Renal cortex interstitium (tissue), 11 donors: ENCODE measurements around the gene YAP1. TPM values are rescaled to one million over a fixed set of nuclear protein-coding genes. Genes with fewer than 3 reads are reported as not detected.

Experiments
- DNase-seq, 11 donors: peaks; one replicate each; pipeline ENCODE4 v3.0.0-alpha.2; 2013; ENCODE audit warnings: low read depth in 9 of 11, low spot score in 4 of 11; ENCODE audit errors: extremely low read depth in 1 of 11
- polyA plus RNA-seq, 3 donors: library from polyadenylated mRNA; unstranded; fragments of 120-200 nt; gene quantifications; one replicate each; pipeline ENCODE4 v1.2.1, GENCODE V29; 2013; ENCODE audit not compliant: insufficient read length in 3 of 3

The YAP1 gene
- polyA plus RNA-seq, 3 donors = 186 to 206 (median 193) TPM

- no peak for DNase-seq
Measured at GRCh38 chr11:102280245-102280833, 170.1 kb downstream of the YAP1 start.

Other genes with a start within 250 kb of the YAP1 start
- 1 to 10 TPM; 3.8 to 7.3 (median 4.0) TPM for gene CEP126, start 195.4 kb upstream of the YAP1 start, polyA plus RNA-seq
- under 1 TPM in 1 of 3 donors, not detected in 2; 0.22 TPM for gene ANGPTL5, start 193.9 kb upstream of the YAP1 start, polyA plus RNA-seq
- 1 to 10 TPM; 4.6 to 6.5 (median 6.0) TPM for gene CFAP300, start 63.0 kb upstream of the YAP1 start, polyA plus RNA-seq
- gene BIRC3, start 207.0 kb downstream of the YAP1 start, polyA plus RNA-seq = 1 to 10 TPM in 2 of 3 donors, under 1 TPM in 1; 0.92 to 2.6 (median 1.1) TPM
- 10 to 100 TPM; 77.3 to 89.0 (median 78.1) TPM for gene BIRC2, start 236.8 kb downstream of the YAP1 start, polyA plus RNA-seq